NCI-H82 treated with DMSO at 0.1 percent for 48 hours (cell line): ENCODE results near the gene IKZF3.
"Not testable (repeated sequence)": the region's sequence is repeated elsewhere in the genome, so short reads cannot be mapped to it uniquely, and the experiment has no call there.

ENCODE experiments used
- DNase-seq: peaks from one replicate; lab custom pipeline; 2025; ENCODE audit not compliant: unreplicated experiment; lab: John Stamatoyannopoulos, UW

IKZF3 gene

DNA sequence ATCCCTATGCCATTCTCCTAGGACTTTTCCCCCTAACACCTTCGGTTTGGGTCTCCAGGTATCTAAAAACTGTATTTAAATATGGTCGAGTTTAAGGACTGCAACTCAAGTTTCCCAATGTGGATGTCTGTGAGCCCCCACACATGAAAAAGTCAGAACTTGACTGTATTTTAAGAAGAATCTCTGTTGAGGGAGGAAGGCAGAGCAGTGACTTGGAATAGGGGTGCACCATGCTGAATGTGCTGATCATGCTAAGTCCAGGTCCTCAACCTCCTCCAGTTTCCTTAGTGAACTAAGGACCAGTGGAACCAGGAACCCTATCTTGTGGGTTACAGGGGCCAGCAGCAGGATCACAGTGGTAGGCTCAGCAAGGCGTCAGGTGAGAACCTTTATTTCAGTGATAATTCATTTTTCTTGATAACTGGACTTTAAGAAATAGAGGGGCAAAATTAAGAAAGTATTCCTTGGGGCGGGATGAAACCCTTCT is 106.9 kb downstream of the IKZF3 start:
- DNase-seq: no peak

DNA sequence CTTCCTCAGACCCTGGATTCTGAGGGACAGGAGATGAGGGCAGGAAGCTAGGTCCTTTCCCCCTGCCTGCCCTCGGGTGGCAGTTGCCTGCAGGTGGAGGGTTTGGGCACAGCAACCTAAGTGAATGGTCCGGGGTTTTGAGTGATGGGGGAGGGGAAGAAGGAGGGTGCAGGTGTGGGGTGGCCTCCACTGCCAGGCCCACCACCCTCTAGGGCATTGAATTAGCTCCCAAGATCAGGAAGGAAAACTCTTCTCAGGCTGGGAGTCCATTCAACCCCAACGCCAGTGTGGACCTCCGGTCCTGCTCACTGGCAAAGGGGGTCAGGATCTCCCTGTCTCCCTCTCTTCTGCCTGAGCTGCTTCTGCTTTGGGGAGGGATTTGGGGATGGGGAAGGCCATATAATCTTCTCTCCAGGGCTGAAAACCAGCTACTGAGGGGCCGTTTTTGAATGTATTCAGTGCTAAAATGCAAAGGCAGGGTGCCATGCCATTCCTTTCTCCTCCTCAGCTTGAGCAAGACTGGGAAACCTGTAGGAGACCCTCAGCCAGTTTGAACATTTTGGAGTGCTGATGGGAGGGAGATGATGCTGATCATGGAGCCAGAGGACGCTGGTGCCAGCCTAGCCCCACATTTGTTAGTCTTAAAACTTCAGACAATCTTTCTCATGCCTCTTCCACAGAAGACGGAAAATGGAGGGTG is 107.6 kb downstream of the IKZF3 start:
- no peak for DNase-seq

DNA sequence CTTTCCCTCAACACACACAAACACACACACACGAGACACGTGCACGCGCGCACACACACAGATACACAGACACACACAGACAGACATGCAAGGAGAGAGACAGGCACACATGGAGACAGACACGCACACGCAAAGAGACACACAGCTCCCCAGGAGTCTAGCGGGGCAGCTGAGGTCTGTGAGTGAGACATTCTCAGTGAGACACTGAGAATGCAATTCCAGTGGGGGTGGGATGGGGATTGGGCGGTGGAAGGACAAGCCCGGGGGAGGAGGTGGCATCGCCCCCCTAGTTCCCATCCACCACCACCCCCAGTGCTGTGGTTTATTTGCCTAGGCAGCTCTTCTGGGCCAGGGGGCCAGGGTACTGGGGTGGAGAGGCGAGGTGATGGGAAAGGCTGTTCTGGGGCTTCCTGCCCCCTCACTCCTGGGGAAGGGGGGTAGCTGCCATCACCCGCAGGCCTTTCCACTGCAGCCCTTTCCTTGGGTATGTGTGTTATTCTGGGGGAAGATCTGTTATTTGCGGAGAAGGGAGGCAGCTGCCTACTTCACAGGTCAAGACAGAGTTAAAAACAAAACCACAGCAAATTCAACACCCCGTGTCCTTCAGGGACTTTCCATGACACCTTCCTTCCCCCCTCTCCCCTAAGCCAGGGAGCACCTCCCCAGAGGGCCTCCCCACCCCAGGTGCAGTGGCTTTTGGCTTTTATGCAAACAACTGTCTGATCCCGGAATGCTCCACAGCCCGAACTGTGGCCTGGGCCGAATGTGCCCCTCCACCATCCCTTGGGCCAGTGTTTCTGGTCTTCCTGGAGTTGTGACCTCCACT is 108.3 kb downstream of the IKZF3 start:
- no peak for DNase-seq

DNA sequence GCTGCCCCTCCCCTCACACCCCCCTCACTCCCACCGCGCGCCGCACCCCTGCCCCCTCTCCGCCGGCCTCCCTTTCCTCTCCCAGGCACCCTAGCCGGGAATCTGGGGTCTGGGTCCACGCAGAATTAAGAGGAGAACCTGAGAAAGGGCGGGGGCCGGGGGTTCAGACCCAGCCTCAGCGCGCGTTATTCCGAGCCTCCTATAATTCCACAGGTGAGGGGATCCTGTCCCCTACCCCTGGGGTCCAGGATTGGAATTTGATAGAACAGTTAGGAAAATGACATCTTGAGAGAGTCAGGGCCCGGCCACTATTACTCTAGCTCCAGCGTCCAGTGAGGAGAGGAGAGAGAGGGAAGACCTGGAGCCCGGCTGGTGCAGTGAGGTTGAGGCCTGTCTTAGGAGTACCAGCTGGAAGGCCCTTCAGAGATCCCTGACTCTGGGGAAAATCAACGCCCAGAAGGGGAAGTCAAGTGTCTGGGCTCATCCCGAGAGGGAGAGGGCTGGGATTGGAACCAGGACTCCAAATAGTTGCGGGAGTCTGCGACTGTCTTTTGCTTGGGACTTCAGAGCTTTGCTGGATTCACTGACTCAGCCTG is 109.1 kb downstream of the IKZF3 start:
- DNase-seq: no peak

DNA sequence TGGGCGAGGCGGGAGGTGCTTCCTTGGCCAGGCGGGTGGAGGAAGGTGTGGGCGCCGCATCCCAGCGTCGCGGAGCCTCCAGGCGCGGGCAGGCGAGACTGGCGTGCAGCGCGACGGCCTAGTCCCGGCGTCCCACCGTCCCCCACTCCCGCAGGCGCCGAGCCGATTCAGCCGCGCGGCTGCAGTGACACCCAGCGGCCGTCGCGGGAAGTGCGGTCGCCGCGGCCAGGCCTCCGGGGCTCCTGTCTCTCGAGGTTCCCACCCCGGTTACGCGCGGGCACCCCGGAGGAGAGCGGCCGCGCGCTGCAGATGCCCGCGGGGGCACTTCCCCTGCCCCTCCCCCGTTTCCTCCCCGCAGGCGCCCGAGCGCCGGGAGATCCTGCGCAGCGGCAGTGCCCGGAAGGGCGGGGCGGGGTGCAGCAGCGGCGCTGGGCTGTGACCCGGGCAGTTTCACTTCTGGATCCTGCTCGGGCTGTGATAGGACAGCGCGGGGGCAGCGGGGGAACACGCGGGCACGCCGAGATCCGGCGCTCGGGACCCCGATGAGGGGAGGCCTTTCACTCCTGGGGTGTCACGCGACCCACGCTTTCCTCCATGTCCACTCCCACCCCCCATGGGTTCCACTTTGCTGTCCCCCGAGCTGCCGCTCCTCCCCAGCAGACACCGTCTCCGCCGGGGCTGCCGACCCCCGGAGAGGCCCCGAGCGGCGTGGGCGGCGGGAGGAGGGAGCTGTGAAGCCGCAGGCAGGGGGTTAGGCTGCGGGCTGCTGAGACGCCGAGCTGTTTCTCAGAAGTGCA is 109.8 kb downstream of the IKZF3 start:
- peak; percentile 45 for DNase-seq

DNA sequence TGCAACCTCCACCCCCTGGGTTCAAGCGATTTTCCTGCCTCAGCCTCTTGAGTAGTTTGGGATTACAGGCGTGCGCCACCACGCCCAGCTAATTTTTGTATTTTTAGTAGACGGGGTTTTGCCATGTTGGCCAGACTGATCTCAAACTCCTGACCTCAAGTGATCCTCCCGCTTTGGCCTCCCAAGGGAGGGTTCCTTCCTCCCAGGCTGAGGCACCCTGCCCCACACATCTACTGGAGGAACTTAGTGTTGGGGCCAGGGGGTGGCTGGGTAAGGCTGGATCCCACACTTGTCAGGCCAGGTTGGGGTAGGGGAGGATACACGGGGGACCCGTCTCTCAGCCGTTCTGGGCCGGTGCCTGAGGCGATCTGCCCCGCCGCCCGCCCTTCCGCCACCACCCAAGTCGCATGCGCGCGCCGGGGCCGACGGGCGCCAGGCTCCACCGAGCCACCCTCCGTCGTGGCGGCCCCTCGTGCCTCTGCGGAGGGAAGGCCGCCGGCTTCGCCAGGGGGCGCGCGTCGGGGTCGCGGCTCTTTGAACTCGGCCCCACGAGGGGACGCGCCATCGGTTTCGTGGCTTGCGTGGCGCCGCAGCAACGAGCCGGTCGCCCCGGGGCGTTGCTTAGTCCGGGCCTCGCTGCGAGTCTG is 110.5 kb downstream of the IKZF3 start:
- DNase-seq: no peak

DNA sequence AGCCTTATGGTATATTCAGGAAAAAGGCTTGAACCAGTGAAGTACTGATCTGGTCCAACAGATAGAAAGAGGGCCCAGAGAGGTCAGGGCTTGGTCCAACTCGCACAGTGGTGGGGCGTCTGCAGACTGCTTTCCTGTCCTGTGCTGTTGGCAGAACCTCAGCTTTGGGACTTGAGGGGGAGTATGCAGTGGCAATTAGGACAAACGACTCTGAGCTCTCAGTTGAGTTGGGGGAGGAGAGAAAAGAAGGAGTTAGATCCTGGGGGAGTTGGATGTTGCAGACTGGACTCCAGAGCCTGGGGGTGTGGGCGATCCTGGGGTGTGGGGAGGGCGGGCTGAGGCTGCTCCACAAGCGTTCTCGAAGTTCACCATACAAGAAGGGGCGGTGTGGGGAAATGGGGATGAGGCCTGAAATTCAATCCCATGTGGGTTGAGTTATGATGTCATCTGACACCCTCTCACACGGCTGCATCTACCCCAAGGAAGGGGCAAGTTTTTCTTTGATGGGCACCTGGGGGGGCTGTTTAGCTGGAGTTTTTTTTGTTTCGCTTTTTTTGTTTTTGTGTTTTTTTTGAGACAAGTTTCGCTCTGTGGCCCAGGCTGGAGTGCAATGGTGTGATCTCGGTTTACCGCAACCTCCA is 111.8 kb downstream of the IKZF3 start:
- no peak for DNase-seq

DNA sequence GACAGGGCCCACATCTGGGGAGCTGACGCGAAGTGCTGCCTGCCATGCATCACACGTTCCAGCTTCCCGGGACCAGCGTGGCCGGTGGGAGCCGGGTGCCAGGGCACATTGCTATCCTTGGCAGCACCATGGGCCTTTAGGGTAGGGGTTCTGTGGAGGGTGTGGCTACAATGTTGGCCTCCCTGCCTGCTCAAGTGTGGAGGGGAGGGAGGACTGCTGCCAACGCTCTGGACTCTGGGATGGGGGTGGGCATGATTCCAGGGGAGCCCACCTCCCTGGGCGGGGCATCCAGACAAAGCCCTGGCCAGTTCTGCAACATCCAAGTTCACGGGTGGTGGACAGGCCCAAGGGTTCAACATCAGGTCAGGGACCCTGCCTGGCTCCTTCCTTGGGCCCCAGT is 112.5 kb downstream of the IKZF3 start:
- DNase-seq: no peak

DNA sequence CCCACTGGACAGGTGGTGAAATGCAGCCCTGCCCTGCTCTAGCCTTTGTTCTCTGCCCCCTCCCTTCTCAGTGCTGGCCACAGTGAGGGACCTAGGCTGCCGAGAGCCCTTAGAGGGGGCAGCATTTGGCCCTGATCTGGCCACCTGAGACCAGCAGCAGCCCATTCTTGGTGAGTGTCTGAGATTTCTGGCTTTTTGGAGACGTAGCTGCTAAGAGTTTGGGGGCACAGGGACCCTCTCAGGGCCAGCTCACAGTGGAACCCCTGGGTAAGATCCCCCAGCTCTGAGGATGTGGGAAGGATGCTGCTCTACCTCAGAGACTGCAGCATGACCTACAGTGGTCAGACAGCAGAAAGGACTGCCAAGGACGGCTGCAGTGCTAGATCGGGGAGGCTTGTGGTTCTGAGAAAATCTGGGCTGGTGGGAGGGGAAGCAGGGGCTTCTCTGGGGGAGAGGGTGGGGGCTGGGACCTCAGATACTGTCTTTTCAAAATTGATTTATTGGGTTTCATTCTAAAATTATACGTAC is 113.0 kb downstream of the IKZF3 start:
- DNase-seq: no peak

DNA sequence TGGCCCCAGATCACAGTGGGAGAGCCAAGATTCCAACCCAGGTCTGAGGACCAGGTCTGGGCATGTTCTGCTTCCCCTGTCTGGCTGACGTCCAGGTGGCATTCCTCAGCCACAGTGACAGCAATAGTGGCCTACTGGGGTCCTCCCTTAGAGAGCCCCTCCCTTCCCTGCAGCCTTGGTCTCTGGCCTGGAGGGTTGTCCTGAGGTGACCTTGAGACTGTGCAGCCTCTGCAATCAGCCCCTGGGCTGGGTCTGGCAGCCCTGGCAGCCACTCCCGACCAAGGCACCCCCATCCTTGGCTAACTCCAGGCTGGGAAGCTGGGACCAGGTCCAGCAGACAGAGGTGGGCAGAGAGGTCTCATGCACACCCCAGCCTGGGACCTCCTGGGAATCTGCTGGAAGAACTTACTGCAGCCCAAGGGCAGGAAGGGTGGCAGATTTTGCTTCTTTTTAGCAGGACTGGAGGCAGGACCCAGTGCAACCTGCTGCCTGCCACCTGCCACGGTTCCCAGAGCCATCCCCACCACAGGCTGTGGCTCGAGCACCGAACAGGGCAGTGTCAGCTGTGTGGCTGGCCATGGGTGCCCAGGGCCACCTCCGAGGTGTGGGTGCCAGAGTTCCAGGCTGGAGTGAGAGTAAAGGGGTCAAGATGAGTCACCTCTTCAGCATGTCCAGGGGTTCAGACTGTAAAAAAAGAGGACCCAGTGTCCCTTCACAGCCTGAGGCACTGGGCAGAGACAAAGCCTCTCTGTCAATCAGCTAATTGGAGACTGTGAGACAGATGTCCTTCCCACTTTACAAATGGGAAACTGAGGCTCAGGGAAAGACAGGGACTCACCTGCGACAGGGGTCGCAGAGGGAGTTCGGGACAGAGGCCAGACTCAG is 113.7 kb downstream of the IKZF3 start:
- no peak for DNase-seq

DNA sequence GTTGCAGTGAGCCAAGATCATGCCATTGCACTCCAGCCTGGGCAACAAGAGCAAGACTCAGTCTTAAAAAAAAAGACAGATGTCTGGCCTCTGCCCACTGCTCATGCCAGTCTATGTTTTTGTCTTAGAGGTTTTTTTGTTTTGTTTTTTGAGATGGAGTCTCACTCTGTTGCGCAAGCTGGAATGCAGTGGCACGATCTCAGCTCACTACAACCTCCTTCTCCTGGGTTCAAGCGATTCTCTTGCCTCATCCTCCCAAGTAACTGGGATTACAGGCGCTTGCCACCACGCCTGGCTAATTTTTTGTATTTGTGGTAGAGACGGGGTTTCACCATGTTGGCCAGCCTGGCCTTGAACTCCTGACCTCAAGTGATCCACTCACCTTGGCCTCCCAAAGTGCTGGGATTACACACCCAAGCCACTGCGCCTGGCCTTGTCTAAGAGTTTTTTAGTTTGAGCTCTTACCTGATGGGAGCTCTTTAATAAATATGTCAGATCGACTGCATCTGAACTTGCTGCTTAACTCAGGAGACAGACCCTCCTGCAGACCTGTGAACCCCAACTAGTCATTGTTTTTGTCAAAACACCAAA is 115.6 kb downstream of the IKZF3 start:
- not testable (repeated sequence) for DNase-seq

DNA sequence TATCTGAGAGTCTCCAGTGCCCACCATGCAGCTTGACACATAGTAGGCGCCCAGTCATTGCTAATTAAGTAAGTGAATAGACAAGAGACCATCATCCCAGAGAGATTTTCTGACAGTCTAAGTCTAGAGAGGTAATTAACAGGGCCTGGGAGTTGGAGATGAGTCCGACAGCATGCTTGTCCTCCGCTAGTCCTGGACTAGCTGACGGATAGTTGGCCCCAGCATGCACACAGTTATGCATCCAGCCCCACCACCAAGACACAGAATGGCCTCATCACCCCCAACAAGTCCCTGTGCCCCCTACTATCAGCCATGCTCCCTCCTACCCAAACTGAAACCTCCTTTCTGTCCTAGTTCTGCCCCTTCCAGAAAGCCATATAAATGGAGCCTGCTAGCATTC is 116.4 kb downstream of the IKZF3 start:
- DNase-seq: no peak

DNA sequence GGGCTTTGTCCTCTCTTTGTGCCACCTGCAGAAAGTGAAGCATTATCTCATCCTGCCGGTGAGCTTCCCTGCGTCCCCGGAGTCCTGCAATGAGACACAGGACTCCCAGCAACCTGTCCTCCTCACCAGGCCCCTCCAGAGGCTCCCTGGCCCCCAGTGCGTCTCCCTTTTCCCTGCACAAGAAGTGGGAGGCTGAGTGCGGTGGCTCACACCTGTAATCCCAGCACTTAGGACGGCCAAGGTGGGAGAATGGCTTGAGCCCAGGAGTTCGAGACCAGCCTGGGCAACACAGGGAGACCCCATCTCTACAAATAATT is 118.0 kb downstream of the IKZF3 start:
- no peak for DNase-seq

DNA sequence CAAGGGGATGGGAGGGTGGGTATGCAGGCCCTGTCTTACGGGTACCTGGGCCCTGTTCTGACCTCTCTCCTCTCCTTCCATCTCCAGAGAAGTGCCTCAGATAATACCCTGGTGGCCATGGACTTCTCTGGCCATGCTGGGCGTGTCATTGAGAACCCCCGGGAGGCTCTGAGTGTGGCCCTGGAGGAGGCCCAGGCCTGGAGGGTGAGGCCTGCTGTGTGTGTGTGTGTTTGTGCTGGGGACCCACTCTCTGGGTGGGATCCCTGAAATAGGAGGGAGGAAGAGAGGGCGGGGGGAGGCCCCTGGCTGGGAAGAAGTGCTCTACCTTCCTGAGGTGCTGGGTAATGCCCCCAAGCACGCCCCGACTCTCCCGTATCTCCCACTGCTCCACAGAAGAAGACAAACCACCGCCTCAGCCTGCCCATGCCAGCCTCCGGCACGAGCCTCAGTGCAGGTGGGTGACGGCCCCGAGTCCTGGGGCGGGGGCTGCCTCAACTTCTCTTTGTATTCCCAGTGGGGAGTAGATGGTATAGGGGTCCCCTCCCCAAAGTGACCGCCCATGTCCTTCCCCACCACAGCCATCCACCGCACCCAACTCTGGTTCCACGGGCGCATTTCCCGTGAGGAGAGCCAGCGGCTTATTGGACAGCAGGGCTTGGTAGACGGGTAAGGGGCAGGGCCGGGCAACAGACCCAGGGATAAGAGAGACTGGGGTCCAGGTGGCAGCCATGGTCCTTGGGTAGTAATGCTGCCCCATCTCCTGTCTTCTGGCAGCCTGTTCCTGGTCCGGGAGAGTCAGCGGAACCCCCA is 118.6 kb downstream of the IKZF3 start:
- no peak for DNase-seq

DNA sequence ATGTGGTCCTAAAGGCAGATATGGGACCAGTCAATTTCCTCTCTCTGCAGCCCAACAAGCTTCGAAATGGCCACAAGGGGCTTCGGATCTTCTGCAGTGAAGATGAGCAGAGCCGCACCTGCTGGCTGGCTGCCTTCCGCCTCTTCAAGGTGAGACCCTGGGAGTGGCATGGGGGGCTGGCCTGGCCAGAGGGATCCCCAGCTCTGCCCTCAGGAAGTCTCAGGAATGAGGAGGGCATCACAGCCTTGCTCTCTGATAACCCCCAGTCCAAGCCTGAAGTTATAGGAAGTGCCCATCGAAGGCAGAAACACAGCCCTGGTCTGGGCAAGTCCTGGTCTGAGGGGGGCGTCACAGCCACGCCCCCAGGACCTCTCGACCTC is 119.3 kb downstream of the IKZF3 start:
- no peak for DNase-seq

DNA sequence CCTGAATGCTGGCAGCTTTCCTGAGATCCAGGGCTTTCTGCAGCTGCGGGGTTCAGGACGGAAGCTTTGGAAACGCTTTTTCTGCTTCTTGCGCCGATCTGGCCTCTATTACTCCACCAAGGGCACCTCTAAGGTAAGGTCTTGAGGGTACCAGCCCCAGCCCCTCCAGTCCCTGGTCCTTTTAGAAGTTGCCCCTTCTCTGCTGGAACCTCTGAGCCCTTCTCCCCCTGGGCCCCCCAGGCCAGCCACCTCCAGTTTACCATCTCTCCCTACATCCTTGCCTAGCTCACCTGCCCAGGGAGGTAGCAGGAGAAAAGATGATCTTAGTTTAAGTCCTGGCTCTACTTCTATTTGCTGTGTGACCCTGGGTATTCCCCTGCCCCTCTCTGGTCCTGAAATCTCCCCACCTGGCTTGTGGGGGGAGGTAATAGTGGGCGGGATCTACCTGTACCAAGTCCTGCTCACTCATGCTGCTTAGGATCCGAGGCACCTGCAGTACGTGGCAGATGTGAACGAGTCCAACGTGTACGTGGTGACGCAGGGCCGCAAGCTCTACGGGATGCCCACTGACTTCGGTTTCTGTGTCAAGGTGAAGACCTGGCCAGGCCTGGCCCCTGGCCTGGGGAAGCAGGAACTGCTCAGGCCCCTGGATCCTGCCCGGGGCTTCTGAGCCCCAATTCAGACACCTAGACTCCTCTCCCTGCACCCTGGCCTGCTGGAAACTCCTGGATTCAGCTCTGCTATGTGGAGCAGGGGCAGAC is 119.9 kb downstream of the IKZF3 start:
- no peak for DNase-seq

DNA sequence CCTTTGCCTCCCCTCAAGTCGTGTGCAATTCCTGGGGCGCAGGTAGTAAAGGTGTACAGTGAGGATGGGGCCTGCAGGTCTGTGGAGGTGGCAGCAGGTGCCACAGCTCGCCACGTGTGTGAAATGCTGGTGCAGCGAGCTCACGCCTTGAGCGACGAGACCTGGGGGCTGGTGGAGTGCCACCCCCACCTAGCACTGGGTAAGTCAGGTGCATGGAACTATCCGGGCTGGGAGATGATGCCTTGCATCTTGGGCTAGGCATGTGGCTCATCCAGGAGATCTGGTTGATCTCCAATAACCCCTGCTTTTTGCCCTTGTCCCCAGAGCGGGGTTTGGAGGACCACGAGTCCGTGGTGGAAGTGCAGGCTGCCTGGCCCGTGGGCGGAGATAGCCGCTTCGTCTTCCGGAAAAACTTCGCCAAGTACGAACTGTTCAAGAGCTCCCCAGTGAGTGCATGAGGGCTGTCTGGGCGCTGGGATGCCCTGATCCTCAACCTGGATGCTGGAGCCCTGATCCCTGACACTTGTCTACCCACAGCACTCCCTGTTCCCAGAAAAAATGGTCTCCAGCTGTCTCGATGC is 121.2 kb downstream of the IKZF3 start:
- no peak for DNase-seq
